Activated CD4-positive, alpha-beta T cell treated with anti-CD3 and anti-CD28 coated beads for 48 hours (primary cell): Measurements from ENCODE around the gene IL17C.
"Not testable (repeated sequence)": the region's sequence is repeated elsewhere in the genome, so short reads cannot be mapped to it uniquely, and the experiment has no call there.

ENCODE experiments used
- DNase-seq: peaks from one replicate; pipeline ENCODE4 v3.0.0-alpha.2; 2020

The IL17C gene

DNA sequence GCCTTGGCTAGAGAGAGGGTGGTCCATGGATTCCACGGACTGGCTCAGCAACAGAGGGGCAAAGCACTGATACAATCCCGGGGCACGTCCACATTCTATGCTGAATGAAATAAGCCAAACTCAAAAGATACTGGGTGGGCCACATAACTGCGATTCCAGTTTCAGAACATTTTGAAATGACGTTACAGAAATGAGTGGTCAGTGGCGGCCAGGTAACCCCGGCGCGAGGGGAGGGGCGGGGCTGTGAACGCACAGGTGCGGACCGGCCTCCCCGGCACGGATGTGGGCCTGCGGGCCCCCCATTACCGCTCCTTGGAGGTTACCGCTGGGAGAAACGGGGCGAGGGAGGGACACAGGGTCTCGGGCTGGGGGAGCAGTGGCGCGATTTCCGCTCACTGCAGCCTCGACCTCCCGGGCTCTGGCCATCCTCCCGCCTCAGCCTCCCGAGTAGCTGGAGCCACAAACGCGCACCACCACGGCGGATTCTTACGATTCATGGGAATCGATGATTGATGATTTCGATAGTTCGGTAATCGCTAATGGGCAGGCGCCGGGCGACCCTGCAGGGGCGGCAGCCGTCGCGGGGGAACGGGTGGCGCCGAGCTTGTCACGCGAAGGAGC is 24.0 kb downstream of the IL17C start:
- DNase-seq: peak; percentile 30

GRCh38 chr16:88662843-88663606 is 24.7 kb downstream of the IL17C start, which contains the start of gene MVD:
TSS of gene MVD (minus strand) at chr16:88663091. CDS start at chr16:88663080, 11 bp downstream.
- DNase-seq: peak; percentile 97

- no peak for DNase-seq
Observed at GRCh38 chr16:88665148-88665547, 26.8 kb downstream of the IL17C start.

- DNase-seq: no peak
Observed at GRCh38 chr16:88665570-88665969, 27.2 kb downstream of the IL17C start.

DNA sequence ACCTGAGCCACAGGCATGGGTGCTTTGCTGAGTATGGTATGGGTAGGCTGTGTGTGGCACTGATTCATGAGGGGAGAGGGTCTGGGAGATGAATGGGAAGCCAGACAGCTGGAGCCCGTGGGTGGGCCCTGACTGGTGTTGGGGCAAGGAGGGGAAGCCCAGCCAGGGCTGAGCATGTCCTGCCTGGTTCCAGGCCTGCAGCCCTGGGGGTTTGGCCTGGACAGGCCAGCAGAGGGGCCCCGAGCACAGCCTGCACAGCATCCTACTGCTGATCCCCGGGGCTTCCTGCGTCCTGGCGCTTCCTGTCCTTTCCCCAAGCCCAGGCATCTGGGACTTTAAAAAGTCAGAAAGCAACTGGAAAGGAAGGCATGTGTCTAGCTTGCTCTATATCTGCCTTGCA is 29.1 kb downstream of the IL17C start:
- DNase-seq: no peak

- not testable (repeated sequence) for DNase-seq
Observed at GRCh38 chr16:88669493-88669892, 31.1 kb downstream of the IL17C start.

DNA sequence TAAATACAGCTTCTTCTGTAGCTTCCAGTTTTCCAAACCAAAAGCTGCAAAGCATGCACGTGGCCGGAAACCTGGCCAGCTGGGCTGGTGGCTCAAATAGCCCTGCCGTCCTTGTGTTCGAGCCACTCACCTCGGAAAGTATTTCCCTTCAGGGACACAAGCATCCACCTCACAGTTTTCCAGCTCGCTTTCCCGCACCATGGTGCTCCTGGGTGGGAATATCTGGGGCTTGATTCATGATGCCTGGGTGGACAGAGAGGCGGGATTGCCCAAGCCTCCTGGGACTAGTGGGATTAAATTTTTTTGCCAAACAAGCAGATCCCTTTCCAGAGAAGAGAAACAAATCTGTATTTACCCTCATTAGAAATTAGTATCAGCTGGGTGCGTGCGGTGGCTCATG is 31.6 kb downstream of the IL17C start:
- no peak for DNase-seq

DNA sequence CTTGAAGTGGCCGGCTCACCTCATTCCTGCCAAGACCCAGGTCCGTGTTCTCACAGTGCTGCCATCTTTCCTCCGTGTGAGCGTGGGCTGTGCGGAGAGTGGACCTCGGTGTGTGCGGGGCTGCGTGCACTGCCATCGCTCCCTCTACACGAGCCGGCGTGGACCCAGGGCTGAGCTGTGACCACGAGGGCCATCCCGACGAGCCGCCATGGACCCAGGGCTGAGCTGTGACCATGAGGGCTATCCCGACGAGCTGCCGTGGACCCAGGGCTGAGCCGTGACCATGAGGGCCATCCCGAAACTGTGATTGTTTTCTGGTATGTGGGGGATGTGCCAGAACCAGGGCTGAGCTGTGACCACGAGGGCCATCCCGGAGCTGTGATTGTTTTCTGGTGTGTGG is 33.4 kb downstream of the IL17C start:
- no peak for DNase-seq

GRCh38 chr16:88672776-88673175 is 34.4 kb downstream of the IL17C start:
- no peak for DNase-seq

DNA sequence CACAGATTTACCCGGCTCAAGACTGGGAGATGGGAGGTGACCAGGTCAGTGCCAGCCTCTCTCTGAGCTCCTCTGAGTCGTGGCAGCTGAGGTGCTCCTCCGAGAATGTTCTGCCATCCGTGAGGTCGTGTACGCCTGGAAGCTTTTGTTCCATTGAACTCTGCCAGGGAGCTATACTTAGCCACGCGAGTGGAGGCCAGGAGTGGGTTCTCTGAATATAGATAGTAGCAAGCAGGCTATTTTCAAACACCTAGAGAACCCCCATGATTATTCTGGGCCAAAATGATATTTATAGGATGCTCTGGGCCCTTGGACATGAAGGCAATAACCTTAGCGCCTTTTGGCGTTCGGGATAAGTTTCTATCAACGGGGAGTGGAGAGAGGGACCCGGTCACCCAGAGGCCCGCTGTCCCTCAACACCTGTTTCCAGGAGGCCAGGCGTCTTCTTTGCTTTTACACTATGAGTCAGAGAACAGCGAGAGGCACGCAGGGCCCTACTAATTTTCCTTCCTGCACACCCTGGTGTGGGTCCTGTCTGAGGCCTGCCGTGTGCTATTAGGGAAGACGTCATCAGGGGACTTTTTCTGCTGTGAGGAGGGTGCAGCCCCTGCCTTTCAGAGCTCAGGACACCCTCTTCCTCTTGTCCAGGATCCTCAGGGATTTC is 35.5 kb downstream of the IL17C start:
- no peak for DNase-seq

DNA sequence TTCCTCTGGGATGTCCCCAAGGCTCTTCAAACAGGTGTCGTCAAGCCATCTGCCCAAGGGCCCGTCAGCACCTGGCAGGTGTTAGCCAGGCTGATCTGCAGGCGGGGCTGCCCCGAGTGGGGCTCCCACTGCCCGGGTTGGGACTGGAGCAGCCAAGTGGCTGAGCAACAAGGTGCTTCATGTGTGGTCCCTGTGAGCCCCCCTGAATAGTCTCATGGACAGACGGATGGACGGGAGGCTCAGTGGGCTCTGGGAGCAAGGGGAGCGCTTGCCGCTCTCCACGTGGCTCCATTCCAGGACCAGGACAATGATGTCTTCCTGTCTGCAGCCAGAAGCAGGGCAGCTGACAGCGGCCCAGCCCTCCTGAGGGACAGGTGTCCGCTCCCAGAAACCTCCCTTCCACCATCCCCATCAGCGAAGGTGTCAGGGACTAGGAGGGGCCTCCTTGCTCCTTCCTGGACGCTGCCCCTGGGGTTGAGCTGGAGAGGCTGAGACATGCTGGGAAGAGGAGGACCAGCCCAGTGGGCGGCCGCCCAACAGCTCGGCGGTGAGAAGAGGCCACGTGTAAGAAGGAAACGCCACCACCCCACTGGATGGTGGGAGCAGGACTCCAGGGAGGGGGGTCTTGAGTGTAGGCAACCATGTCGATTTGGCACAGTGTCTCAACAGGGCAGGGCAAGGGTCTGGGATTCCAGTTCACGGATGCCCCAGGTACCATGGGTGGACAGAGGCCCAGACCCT is 38.3 kb downstream of the IL17C start:
- no peak for DNase-seq

DNA sequence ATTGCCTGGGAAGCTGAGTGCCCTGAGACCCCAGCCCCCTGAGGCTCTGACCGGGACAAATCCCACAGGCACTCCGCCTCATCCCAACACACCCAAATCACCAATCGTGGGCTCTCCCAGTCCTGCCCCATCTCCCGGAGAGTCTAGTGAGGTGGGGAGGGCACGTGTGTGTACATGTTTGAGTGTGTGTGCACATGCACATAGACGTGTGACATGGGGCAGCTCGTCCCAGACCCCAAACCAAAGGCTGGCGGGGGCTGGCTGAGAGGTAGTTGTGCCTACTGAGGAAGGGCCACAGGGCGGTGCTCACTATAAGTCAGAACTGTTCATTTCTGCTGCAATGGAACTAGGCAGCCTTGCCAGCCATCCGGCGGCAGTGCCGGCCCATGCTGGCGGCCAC is 39.3 kb downstream of the IL17C start:
- DNase-seq: no peak

DNA sequence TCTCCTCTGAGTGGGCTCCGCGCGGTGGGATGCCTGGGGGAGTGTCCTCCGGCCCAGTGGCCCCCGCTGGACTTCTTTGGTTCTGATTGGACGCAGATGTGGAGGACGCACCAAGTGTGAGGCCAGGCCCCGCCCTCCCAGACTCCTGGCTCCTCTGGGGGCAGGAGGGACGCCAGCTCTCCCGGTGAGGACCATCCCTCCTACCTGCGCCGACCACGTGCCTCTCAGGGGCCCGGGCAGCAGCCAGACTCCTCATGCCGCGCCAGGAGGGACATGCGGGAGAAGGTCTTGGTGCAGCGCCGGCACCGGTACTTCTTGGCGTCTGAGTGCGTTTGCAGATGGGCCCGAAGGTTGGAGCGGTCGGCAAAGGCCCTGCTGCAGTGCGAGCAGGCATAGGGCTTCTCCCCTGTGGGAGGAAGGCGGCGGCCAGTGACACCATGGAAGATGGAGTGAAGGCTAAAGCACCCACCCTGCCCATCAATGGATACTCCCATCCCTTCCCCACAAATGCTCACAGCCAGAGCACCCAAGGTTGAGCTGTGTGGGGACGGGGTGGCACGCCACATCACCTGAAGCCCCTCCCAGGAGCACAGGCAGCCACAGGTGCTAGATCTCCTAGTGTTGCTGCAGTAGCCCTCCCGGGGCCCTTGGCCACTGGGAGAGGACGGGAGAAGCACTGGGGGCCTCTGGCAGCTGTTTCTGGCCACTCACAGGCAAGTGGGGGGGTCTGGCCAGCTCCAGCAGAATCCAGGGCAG is 40.0 kb downstream of the IL17C start:
- DNase-seq: no peak

DNA sequence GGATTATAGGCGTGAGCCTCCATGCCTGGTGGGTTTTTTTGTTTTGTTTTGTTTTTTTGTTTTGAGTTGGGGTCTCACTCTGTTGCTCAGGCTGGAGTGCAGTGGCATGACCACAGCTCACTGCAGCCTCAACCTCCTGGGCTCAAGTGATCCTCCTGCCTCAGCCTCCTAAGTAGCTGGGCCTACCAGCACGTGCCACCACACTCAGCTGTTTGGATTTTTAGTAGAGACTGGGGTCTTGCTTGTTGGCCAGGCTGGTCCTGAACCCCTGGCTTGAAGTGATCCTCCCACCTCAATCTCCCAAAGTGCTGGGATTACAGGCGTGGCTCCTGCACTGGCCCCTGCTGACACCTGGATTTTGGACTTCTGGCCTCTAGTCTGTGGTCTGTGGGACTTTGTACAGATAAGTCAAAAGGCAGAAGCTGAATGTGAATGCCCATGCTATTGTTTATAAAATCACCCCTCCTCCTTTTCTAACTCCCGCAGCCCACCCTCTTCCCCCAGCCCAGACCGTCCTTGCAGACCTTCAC is 42.2 kb downstream of the IL17C start:
- DNase-seq: no peak

DNA sequence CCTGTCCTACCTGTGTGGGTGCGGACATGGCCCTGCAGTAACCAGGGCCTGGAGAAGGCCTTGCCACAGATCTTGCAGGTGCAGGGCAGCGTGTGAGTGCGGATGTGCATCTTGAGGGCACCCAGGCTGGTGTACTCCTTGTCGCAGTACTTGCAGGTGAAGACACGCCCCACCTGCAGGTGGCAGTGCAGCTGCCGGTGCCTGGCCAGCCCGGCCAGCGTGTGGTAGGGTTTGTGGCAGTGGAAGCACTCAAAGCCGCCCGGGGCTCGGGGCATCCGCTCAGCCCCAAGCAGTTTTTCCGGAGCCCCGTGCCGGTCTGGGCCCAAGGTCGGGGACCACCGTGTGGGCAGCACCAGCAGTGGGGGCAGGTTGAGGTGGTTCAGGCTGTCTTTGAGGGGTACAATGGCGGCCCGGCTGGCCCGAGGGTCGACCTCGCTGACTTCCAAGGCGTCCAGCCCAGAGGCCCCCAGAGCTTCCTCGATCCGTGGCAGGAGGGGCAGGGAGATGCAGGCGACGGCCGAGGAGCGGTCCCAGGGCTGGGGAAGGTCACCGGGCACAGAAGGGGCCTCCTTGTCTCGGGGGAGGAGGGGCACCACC is 42.8 kb downstream of the IL17C start:
- DNase-seq: peak; percentile 72

DNA sequence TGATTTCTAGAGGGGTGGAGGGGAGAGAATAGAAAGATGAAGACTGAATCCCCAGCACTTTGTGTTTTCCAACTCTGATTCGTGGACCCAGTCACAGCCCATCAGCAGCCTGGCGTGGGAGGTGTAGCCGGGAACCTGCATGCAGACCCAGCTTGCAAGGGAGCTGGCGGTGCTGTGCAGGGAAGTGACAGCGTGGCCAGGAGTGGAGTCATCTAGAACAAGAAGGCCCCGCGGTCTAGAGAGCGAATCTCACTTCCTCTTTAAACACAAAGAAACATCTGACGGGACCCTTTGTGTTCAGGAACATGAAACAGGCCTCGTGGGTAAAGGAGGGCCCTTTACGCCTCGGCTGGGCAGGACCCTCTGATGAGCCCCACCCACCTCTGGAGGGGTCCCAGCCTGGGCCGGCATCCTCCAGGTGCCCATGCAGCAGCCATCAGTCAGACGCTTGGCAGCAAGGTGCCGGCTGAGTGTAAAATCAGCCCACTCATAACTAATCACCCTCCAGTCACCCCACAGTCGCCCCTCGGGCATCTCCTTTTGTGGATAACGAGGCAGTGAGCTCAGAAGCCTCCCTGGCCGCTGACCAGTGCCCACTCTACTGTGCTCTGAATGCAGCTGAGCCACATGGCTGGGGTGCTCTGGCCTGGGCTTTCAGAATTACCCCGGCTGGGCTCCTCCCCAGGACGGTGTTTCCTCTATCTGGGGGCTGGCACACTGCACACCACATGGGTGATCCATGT is 43.5 kb downstream of the IL17C start:
- peak; percentile 87 for DNase-seq

DNA sequence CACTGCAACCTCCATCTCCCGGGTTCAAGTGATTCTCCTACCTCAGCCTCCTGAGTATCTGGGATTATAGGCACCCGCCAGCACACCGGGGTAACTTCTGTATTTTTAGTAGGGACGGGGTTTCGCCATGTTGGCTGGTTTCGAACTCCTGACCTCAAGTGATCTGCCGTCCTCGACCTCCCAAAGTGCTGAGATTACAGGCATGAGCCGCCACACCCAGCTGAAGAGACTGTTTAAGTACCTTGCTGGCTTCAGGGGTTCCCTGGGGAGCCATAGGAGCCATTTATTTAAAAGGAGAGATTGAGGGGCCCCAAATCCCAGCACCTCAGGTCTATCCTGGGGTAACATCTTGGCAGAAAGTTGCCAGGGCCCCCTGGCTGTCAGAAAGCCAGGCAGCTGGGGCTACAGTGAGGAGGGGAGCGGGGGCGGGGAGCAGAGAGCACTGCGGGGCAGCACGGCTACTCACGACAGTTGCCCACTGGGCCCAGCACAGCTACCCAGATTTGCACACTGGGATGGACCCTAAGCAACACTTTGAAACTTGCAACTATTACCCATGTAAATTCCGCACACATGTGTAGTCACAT is 46.3 kb downstream of the IL17C start:
- no peak for DNase-seq

GRCh38 chr16:88685156-88686061 is 47.0 kb downstream of the IL17C start:
- peak; percentile 84 for DNase-seq

DNA sequence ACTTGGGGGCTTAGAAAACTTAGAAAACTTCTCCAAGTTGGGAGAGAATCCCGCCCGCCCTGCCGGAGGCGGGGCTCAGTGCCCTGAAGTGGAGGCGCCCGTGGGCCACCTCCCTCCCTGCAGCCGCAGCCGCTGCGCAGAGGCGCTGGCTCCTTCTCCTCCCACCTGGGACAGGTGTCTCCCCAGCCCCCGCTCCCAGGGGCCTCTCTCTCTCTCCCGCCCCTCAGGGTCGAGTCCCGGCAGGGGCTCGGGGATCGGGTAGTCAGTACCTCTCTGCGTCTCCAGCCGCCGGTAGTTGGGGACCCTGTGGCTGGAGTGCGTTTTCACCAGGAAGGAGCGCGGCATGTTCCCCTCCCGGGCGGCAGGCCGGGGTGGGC is 47.7 kb downstream of the IL17C start:
- DNase-seq: peak; percentile 52
